ENCODE results near the gene TMPRSS7. TPM values are rescaled to one million over a fixed set of nuclear protein-coding genes. Genes with fewer than 3 reads are reported as not detected.

The TMPRSS7 gene
- total RNA-seq, 4 donors from 2014 or later, result not detected

GRCh38 chr3:112119962-112120836 lies 85.7 kb downstream of the TMPRSS7 start:
- no peaks in the 10 kb centered on the region for H3K36me3 ChIP-seq
- H3K9me3 ChIP-seq, result no peaks in the 10 kb centered on the region
- no peaks in the 10 kb centered on the region for H3K4me1 ChIP-seq
- no peaks in the 10 kb centered on the region for H3K27me3 ChIP-seq
- no peak overlapping the region for H3K4me3 ChIP-seq
- H3K27ac ChIP-seq, result peak overlapping the region in 1 of 4 donors; percentile 34
- DNase-seq, result no peak
- TF ChIP-seq, protein P1, sequence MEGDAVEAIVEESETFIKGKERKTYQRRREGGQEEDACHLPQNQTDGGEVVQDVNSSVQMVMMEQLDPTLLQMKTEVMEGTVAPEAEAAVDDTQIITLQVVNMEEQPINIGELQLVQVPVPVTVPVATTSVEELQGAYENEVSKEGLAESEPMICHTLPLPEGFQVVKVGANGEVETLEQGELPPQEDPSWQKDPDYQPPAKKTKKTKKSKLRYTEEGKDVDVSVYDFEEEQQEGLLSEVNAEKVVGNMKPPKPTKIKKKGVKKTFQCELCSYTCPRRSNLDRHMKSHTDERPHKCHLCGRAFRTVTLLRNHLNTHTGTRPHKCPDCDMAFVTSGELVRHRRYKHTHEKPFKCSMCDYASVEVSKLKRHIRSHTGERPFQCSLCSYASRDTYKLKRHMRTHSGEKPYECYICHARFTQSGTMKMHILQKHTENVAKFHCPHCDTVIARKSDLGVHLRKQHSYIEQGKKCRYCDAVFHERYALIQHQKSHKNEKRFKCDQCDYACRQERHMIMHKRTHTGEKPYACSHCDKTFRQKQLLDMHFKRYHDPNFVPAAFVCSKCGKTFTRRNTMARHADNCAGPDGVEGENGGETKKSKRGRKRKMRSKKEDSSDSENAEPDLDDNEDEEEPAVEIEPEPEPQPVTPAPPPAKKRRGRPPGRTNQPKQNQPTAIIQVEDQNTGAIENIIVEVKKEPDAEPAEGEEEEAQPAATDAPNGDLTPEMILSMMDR (IDR thresholded peaks at IDR 0.05), result no peak
- no peak for TF ChIP-seq POLR2A (IDR thresholded peaks at IDR 0.05)

- no peak for DNase-seq
- H3K4me3 ChIP-seq, result no peak overlapping the region
- TF ChIP-seq, protein P1 (IDR thresholded peaks at IDR 0.05), result no peak
- no peak for TF ChIP-seq POLR2A (IDR thresholded peaks at IDR 0.05)
- peaks cover 0 to 3% (median 0%) of the 10 kb centered on the region in 4 donors for H3K4me1 ChIP-seq
- H3K9me3 ChIP-seq, result no peaks in the 10 kb centered on the region
- no peak overlapping the region for H3K27ac ChIP-seq
- H3K27me3 ChIP-seq, result no peaks in the 10 kb centered on the region
- H3K36me3 ChIP-seq, result no peaks in the 10 kb centered on the region
These were observed 87.3 kb downstream of the TMPRSS7 start for GRCh38 chr3:112121577-112122547.

- Histone ChIP-seq H3K4me1 (peaks cover 0 to 5% (median 0%) of the 10 kb centered on the region in 4 donors), H3K9me3 (no peaks in the 10 kb centered on the region), H3K27me3 (no peaks in the 10 kb centered on the region), H3K4me3 (no peak overlapping the region), H3K36me3 (no peaks in the 10 kb centered on the region), H3K27ac (no peak overlapping the region)
- TF ChIP-seq POLR2A (IDR thresholded peaks at IDR 0.05), result no peak
- no peak for DNase-seq
These were observed 88.3 kb downstream of the TMPRSS7 start for GRCh38 chr3:112122870-112123269.

GRCh38 chr3:112123548-112123947 lies 89.0 kb downstream of the TMPRSS7 start:
- Histone ChIP-seq H3K36me3 (no peaks in the 10 kb centered on the region), H3K27ac (no peak overlapping the region), H3K27me3 (no peaks in the 10 kb centered on the region), H3K9me3 (no peaks in the 10 kb centered on the region), H3K4me1 (peaks cover 0 to 9% (median 0%) of the 10 kb centered on the region in 4 donors), H3K4me3 (no peak overlapping the region)
- no peak for DNase-seq
- no peak for TF ChIP-seq POLR2A (IDR thresholded peaks at IDR 0.05)
- TF ChIP-seq, protein P1 (IDR thresholded peaks at IDR 0.05), result no peak

DNA sequence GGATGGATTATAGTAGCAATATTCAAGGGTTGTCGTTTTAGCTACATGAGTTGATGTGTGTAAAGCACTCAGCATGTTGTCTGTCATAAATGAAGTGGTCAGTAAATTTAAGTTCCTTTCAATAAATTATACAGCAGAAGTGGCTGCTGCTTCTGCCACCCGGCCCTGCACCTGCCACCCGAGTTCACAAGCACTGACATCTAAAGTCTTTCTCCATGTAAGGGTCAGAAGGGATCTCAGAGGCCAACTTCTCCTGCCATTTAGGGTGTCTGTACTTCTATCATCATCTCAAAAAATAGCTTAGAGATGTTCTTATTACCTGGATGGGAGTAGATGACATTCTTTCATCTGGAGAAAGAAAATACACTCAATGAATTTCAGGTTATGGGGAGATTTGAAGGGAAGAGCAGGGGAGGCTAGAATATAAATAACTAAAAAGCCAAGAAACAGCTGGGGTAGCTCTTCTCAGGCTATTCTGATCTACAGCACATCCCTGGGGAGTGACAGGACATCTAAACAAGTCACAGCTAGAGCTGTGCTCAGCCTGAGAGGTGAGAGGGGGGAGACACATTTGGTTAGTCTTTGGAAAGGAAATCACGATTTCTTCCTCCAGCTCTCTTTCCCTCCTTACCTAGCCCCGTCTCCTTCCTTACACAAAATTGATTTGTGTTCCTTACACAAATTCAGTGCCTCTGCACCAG lies 90.5 kb downstream of the TMPRSS7 start:
- no peaks in the 10 kb centered on the region for H3K9me3 ChIP-seq
- H3K4me1 ChIP-seq, result peaks cover 0 to 13% (median 0%) of the 10 kb centered on the region in 4 donors
- no peak overlapping the region for H3K4me3 ChIP-seq
- TF ChIP-seq, protein P1 (IDR thresholded peaks at IDR 0.05), result no peak
- no peak for TF ChIP-seq POLR2A (IDR thresholded peaks at IDR 0.05)
- H3K27me3 ChIP-seq, result no peaks in the 10 kb centered on the region
- H3K27ac ChIP-seq, result no peak overlapping the region
- DNase-seq, result no peak
- H3K36me3 ChIP-seq, result no peaks in the 10 kb centered on the region

Data from Peyer's patch (tissue), 4 donors.